Stimulated activated naive CD8-positive, alpha-beta T cell treated with anti-CD3 and anti-CD28 coated beads, Interleukin-15, amount 100 ng/mL, for 72 hours (primary cell): ENCODE data around the gene PITRM1.
"Not testable (repeated sequence)": the region's sequence is repeated elsewhere in the genome, so short reads cannot be mapped to it uniquely, and the experiment has no call there.

Source experiments
- ATAC-seq: fragments of 150-1000 bp; cut with Tn5 transposase; 2 replicates; pipeline ENCODE4 v1.10.0; 2021; ENCODE audit warnings: mild to moderate bottlenecking, moderate library complexity
- DNase-seq, 2 donors: peaks; one replicate each; pipeline ENCODE4 v3.0.0; 2021 to 2022
- H3K27ac Mint-ChIP-seq, 2 donors: one replicate each; pipeline ENCODE4 v1.8.0; 2022; ENCODE audit warnings: mild to moderate bottlenecking in 2 of 2, mixed read lengths in 2 of 2, moderate library complexity in 2 of 2
- H3K27me3 Mint-ChIP-seq: one replicate; pipeline ENCODE4 v1.8.0; 2022; ENCODE audit warnings: mixed read lengths
- H3K4me1 Mint-ChIP-seq: one replicate; pipeline ENCODE4 v1.8.0; 2022; ENCODE audit warnings: mild to moderate bottlenecking, mixed read lengths
- H3K4me3 Mint-ChIP-seq, 2 donors: one replicate each; pipeline ENCODE4 v1.8.0; 2022; ENCODE audit warnings: mild to moderate bottlenecking in 2 of 2, mixed read lengths in 2 of 2, moderate library complexity in 1 of 2
- H3K9me3 Mint-ChIP-seq, 2 donors: one replicate each; pipeline ENCODE4 v1.8.0; 2022; ENCODE audit warnings: mixed read lengths in 2 of 2

Gene PITRM1

GRCh38 chr10:3110782-3111620 lies 61.6 kb downstream of the PITRM1 start:
- Mint-ChIP-seq H3K27ac (no peak overlapping the region), H3K4me3 (no peak overlapping the region), H3K9me3 (no peaks in the 10 kb centered on the region), H3K27me3 (no peaks in the 10 kb centered on the region), H3K4me1 (no peaks in the 10 kb centered on the region)
- no peak for DNase-seq
- no peak for ATAC-seq

DNA sequence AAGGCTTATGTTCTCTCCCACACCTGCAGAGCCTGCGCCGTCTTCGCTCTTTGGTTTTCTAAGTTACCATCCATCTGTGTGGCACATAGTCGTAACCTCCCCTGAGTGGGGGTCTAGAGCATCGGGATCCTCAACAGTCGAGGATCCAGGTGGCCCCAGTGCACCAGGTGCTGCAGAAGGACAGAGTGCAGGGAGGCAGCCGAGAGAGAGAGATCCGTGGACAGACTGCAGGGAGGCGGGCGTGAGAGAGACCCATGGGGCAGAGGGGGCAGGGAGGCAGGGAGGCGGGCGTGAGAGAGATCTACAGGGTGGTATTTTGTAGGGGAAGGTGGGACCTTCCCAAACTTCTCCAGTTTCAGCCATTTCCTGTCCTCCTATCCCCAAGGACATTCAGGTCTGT lies 62.9 kb downstream of the PITRM1 start:
- Mint-ChIP-seq H3K27me3 (no peaks in the 10 kb centered on the region), H3K9me3 (no peaks in the 10 kb centered on the region), H3K4me3 (no peak overlapping the region), H3K27ac (no peak overlapping the region), H3K4me1 (no peaks in the 10 kb centered on the region)
- DNase-seq (no peak), ATAC-seq (peak; percentile 33)

DNA sequence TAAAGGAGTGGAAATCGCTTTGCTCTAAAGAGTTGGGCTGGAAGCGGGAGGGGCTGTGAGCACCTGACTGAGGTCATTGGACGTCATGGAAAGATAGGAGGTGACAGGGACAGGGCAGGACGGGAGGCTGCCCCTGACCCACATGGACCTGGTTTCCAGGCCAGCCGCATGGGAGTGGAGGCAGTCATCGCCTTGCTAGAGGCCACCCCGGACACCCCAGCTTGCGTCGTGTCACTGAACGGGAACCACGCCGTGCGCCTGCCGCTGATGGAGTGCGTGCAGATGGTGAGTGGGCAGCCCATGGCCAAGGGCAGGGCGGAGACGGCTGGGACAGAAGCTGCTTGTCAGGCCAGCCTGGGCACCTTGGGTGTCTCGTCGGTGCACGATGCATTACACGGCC lies 63.4 kb downstream of the PITRM1 start:
- Mint-ChIP-seq H3K4me1 (no peaks in the 10 kb centered on the region), H3K4me3 (no peak overlapping the region), H3K27ac (peak overlapping the region in 1 of 2 donors; percentile 76), H3K27me3 (no peaks in the 10 kb centered on the region), H3K9me3 (no peaks in the 10 kb centered on the region)
- DNase-seq (no peak), ATAC-seq (no peak)

- DNase-seq (no peak), ATAC-seq (no peak)
- H3K9me3 Mint-ChIP-seq = no peaks in the 10 kb centered on the region
- H3K4me3 Mint-ChIP-seq = no peak overlapping the region
- H3K27ac Mint-ChIP-seq = no peak overlapping the region
- no peaks in the 10 kb centered on the region for H3K4me1 Mint-ChIP-seq
- no peaks in the 10 kb centered on the region for H3K27me3 Mint-ChIP-seq
Measured at GRCh38 chr10:3108575-3109105, 63.9 kb downstream of the PITRM1 start.

GRCh38 chr10:3108033-3108432 lies 64.5 kb downstream of the PITRM1 start:
- H3K27me3 Mint-ChIP-seq = no peaks in the 10 kb centered on the region
- H3K4me3 Mint-ChIP-seq = no peak overlapping the region
- H3K9me3 Mint-ChIP-seq = no peaks in the 10 kb centered on the region
- ATAC-seq (no peak), DNase-seq (no peak)
- H3K27ac Mint-ChIP-seq = no peak overlapping the region
- H3K4me1 Mint-ChIP-seq = no peaks in the 10 kb centered on the region

DNA sequence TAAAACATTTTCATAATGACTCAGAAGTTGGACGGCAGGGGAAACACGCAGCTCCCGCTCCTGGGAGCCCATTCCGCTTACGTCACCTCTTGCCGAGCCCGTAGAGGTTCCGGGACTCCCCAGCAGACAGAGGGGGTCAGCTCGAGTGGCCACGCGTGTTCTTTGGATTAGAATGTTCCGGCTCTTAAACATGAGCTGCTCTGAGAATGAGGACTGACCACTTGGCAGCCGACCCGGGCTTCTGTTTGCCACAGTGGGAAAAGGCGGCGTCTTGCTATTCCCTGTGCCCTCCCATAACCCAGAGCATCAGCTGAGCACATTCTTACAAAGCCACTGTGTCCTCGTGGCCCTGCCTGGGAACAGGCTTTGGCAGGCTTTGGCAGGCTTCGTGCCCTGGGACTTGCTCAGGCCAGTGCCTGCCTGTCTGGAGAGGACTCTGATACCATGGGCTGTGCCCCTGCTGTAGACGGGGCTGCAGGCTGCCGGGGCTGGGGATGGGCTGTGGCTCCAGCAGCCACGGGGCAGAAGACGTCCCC lies 65.1 kb downstream of the PITRM1 start:
- no peak overlapping the region for H3K4me3 Mint-ChIP-seq
- DNase-seq (no peak), ATAC-seq (no peak)
- H3K9me3 Mint-ChIP-seq = no peaks in the 10 kb centered on the region
- no peaks in the 10 kb centered on the region for H3K27me3 Mint-ChIP-seq
- no peaks in the 10 kb centered on the region for H3K4me1 Mint-ChIP-seq
- no peak overlapping the region for H3K27ac Mint-ChIP-seq

DNA sequence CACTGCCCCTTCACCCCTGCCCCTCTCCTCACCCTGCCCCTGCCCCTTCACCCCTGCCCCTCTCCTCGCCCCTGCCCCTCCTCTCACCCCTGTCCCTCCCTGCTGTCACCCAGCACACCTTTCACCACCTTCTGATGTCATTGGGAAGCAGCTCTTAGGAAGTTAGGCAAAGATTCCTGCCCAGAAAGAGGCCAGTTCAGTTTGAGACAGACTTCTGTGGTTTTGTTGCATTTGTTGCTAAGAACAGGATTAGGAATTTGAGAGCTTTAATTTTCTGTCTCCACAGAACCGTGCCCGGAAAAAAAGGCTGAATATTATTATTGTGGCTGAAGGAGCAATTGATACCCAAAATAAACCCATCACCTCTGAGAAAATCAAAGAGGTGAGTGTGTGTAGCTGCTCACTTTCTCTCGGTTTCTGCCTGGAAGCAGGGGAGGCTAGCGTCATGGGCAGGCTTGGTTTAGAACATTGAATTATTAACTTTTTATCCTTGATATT lies 65.6 kb downstream of the PITRM1 start:
- ATAC-seq (no peak), DNase-seq (no peak)
- H3K27ac Mint-ChIP-seq = no peak overlapping the region
- H3K27me3 Mint-ChIP-seq = no peaks in the 10 kb centered on the region
- no peak overlapping the region for H3K4me3 Mint-ChIP-seq
- no peaks in the 10 kb centered on the region for H3K9me3 Mint-ChIP-seq
- H3K4me1 Mint-ChIP-seq = no peaks in the 10 kb centered on the region

GRCh38 chr10:3106328-3106727 lies 66.3 kb downstream of the PITRM1 start:
- not testable (repeated sequence) for H3K4me3 Mint-ChIP-seq

GRCh38 chr10:3105905-3106304 lies 66.7 kb downstream of the PITRM1 start:
- Mint-ChIP-seq H3K4me3 (no peak overlapping the region), H3K4me1 (no peaks in the 10 kb centered on the region), H3K27me3 (no peaks in the 10 kb centered on the region), H3K9me3 (no peaks in the 10 kb centered on the region), H3K27ac (peak overlapping the region in 1 of 2 donors; percentile 50)
- no peak for DNase-seq
- ATAC-seq = peak; percentile 7

More at GRCh38 chr10:3106328-3106727, 66.3 kb downstream of the PITRM1 start:
- H3K4me1 Mint-ChIP-seq, DNase-seq, H3K27me3 Mint-ChIP-seq, H3K9me3 Mint-ChIP-seq, H3K27ac Mint-ChIP-seq: not testable (repeated sequence)
- peak; percentile 63 for ATAC-seq

- Mint-ChIP-seq H3K9me3 (no peaks in the 10 kb centered on the region), H3K27ac (no peak overlapping the region), H3K4me1 (no peaks in the 10 kb centered on the region), H3K27me3 (no peaks in the 10 kb centered on the region), H3K4me3 (no peak overlapping the region)
- DNase-seq (no peak), ATAC-seq (no peak)
Measured at GRCh38 chr10:3105166-3105565, 67.4 kb downstream of the PITRM1 start.

GRCh38 chr10:3104251-3104918 lies 68.2 kb downstream of the PITRM1 start:
- DNase-seq (no peak), ATAC-seq (no peak)
- no peak overlapping the region for H3K27ac Mint-ChIP-seq
- H3K4me3 Mint-ChIP-seq = no peak overlapping the region
- H3K9me3 Mint-ChIP-seq = no peaks in the 10 kb centered on the region
- H3K27me3 Mint-ChIP-seq = no peaks in the 10 kb centered on the region
- H3K4me1 Mint-ChIP-seq = no peaks in the 10 kb centered on the region

- no peaks in the 10 kb centered on the region for H3K27me3 Mint-ChIP-seq
- ATAC-seq = no peak
- H3K27ac Mint-ChIP-seq = no peak overlapping the region
- no peak overlapping the region for H3K4me3 Mint-ChIP-seq
- H3K4me1 Mint-ChIP-seq = no peaks in the 10 kb centered on the region
- no peak for DNase-seq
- H3K9me3 Mint-ChIP-seq = no peaks in the 10 kb centered on the region
Measured at GRCh38 chr10:3103646-3104045, 68.9 kb downstream of the PITRM1 start.

DNA sequence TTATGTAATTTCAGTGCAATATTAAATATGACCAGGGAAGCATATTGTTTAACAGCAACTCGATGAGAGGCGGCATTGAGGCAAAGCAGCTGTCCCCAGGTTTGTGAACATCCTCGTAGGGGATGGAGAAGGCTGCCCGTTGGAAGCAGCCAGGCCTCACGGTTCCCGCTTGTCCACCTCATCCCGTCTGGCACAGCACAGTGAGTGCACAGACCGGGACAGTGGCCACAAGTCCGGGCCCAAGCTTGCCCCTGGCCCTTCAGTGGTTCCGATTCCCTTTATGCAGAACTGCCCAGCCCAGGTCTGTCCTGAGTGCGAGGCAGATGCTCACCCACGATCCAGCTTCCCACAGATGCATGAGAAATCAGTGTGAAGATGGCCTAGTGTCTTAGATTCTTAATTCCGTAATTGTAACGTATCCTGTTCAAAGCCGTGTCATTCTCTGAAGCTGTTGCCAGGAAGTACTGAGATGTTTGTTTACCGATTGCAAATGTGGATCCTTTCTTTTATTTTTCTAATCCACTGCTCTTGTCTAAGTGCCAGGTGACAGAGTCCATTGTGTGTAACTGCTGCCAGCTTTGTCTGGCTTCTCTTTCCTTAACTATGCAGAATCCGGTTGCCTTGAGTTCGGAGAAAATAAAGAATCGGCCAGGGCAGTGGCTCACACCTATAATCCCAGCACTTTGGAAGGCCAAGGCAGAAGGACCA lies 69.7 kb downstream of the PITRM1 start:
- no peaks in the 10 kb centered on the region for H3K4me1 Mint-ChIP-seq
- ATAC-seq = no peak

DNA sequence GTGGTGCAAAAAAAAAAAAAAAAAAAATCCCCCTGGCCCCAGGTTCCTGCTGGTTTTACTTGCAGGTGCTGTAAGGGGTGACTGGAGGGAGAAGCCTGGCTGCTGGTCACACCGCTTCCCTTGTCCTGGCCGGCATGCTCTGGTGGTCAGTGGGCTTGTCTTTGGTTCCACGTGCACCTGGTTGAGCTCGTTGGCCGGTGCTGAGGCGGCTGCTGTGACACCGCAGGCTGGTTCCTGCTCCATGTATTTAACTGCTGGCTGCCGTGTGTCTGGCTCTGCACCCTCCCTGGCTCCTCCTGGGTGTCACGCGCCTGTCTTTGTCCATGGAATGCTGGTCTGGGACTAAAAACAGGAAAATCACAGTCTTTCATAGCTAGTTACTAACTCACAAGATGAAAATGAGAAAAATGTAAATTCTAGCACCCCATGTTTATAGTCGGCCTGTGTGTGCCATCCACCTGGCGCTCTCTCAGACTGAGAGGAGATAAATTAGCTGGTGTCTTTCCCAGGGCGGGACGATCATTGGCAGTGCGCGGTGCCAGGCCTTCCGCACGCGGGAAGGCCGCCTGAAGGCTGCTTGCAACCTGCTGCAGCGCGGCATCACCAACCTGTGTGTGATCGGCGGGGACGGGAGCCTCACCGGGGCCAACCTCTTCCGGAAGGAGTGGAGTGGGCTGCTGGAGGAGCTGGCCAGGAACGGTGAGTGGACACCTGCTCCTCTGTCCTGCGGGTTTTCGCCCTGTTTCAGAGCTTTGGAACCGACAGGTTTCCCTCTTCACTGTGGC lies 71.5 kb downstream of the PITRM1 start:
- H3K4me3 Mint-ChIP-seq = no peak overlapping the region
- no peaks in the 10 kb centered on the region for H3K9me3 Mint-ChIP-seq
- ATAC-seq (no peak), DNase-seq (no peak)
- no peaks in the 10 kb centered on the region for H3K27me3 Mint-ChIP-seq
- peaks cover 11% of the 10 kb centered on the region for H3K4me1 Mint-ChIP-seq
- H3K27ac Mint-ChIP-seq = no peak overlapping the region

More for the DNA sequence above, 69.7 kb downstream of the PITRM1 start:
- Mint-ChIP-seq H3K27me3 (no peaks in the 10 kb centered on the region), H3K9me3 (no peaks in the 10 kb centered on the region), H3K27ac (no peak overlapping the region), H3K4me3 (no peak overlapping the region)
- no peak for DNase-seq
